Fibroblast of skin of right quadriceps (primary cell): ENCODE measurements around the gene VEGFC.

Experiments used
- DNase-seq: peaks from one replicate; pipeline ENCODE4 v3.0.0-alpha.2; 2013

VEGFC gene

GRCh38 chr4:176758731-176759130, 34.0 kb downstream of the VEGFC start:
- DNase-seq = no peak

- DNase-seq = no peak
Measured at GRCh38 chr4:176758323-176758722, 34.4 kb downstream of the VEGFC start.

GRCh38 chr4:176755613-176756012, 37.1 kb downstream of the VEGFC start:
- peak; percentile 57 for DNase-seq

- no peak for DNase-seq
Measured at GRCh38 chr4:176755001-176755400, 37.7 kb downstream of the VEGFC start.

- DNase-seq = peak; percentile 98
Measured at GRCh38 chr4:176753049-176753448, 39.7 kb downstream of the VEGFC start.

GRCh38 chr4:176752191-176752749, 40.5 kb downstream of the VEGFC start:
- DNase-seq = no peak

GRCh38 chr4:176751061-176751460, 41.7 kb downstream of the VEGFC start:
- DNase-seq = no peak

- DNase-seq = no peak
Measured at GRCh38 chr4:176746846-176747245, 45.9 kb downstream of the VEGFC start.

GRCh38 chr4:176745902-176746301, 46.8 kb downstream of the VEGFC start:
- no peak for DNase-seq

- no peak for DNase-seq
Measured at GRCh38 chr4:176744091-176744490, 48.6 kb downstream of the VEGFC start.

GRCh38 chr4:176742211-176742610, 50.5 kb downstream of the VEGFC start:
- DNase-seq = no peak

- DNase-seq = no peak
Measured at GRCh38 chr4:176741253-176741652, 51.5 kb downstream of the VEGFC start.

GRCh38 chr4:176735300-176735699, 57.4 kb downstream of the VEGFC start:
- peak; percentile 51 for DNase-seq

GRCh38 chr4:176734461-176734860, 58.3 kb downstream of the VEGFC start:
- DNase-seq = peak; percentile 24

GRCh38 chr4:176729489-176729888, 63.2 kb downstream of the VEGFC start:
- DNase-seq = no peak

- DNase-seq = peak; percentile 20
Measured at GRCh38 chr4:176726803-176727202, 65.9 kb downstream of the VEGFC start.

GRCh38 chr4:176721459-176721858, 71.3 kb downstream of the VEGFC start:
- DNase-seq = no peak

- no peak for DNase-seq
Measured at GRCh38 chr4:176718881-176719280, 73.8 kb downstream of the VEGFC start.

- no peak for DNase-seq
Measured at GRCh38 chr4:176717237-176717636, 75.5 kb downstream of the VEGFC start.

GRCh38 chr4:176709417-176709816, 83.3 kb downstream of the VEGFC start:
- DNase-seq = no peak

- DNase-seq = peak; percentile 64
Measured at GRCh38 chr4:176708771-176709311, 83.9 kb downstream of the VEGFC start.

- no peak for DNase-seq
Measured at GRCh38 chr4:176690716-176691115, 102.0 kb downstream of the VEGFC start.

GRCh38 chr4:176680668-176681180, 112.0 kb downstream of the VEGFC start:
- no peak for DNase-seq

GRCh38 chr4:176676901-176677300, 115.8 kb downstream of the VEGFC start:
- no peak for DNase-seq

- no peak for DNase-seq
Measured at GRCh38 chr4:176675810-176676209, 116.9 kb downstream of the VEGFC start.
